CD4-positive, alpha-beta T cell treated with Interleukin-15 for 1 hour (primary cell): ENCODE data around the gene NME3.
"Not testable (repeated sequence)": the region's sequence is repeated elsewhere in the genome, so short reads cannot be mapped to it uniquely, and the experiment has no call there.

ENCODE experiments used
- DNase-seq: peaks from one replicate; pipeline ENCODE4 v3.0.0-alpha.2; 2020

Gene NME3

GRCh38 chr16:1771188-1771863 is at the start of gene NME3:
Gene NME3, minus strand, starts transcription at chr16:1771543. Its CDS starts 9 bp downstream, at chr16:1771534.
- peak; percentile 64 for DNase-seq

DNA sequence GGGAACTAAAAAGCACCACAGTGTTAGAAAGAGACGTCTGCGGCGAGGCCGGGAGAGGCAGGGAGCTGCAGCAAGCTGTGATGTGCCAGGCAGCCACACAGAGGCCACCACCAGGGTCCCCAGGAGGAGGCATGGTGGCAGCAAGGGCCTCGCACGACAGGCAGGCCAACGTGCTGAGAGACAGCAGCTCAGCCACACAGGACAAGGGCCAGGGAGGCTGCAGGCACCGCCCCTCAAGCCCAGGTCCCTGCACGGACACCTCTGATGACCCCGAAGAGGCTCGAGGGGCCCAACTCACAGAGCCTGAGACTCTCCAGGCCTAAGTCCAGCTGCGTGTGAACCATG is 49.6 kb upstream of the NME3 start:
- DNase-seq: no peak

- DNase-seq: no peak
These were observed 49.0 kb upstream of the NME3 start for GRCh38 chr16:1820096-1820945.

DNA sequence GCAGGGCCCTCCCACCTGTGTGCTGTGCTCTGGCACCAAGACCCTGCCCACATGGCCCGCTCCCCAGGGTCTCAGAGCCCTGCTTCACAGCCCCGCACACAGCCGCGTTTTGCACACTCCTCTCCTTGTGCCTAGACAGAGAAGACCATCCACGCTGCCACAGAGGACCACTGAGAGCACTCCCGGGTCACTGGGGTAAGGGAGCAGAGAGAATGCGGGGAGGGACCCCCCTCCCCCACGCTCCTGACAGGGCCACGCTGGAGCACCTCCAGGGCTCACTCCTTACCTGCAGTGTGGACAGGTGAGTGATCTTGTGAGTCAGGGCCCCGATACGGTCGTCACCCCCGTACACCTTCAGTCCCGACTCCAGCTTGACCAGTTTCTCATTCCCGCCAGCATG is 48.3 kb upstream of the NME3 start:
- no peak for DNase-seq

DNA sequence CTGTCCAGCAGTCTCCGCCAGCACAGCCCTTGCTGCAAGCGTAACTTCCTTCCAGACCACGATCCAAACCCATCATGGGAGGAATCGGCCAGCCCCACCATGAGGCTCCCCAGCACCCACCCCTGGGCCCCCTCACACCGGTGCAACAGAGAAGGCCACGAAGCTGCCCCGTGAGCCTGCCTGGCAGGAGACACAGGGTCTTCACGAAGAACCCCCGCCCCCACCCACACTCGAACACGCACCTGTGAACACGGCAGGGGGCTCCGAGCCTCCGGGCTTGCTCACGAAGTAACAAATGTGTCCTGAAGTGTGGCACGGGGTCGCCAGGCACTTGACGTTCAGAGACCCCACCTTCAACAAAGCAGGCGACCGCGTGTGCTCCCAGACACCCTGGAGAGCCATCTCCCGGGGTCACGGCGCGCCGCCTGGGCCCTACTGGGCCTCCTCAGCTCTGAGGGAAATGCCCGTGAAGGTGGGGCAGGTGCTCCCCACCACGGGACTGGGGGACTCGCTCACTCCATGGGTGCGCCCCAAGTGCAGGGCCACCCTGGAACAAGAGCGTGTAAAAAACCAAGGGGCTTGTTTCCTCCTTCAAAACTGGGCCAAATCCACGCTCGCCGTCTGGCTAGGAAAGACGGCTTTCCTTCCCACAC is 47.7 kb upstream of the NME3 start:
- DNase-seq: no peak

- DNase-seq: no peak
These were observed 47.0 kb upstream of the NME3 start for GRCh38 chr16:1818204-1818872.

DNA sequence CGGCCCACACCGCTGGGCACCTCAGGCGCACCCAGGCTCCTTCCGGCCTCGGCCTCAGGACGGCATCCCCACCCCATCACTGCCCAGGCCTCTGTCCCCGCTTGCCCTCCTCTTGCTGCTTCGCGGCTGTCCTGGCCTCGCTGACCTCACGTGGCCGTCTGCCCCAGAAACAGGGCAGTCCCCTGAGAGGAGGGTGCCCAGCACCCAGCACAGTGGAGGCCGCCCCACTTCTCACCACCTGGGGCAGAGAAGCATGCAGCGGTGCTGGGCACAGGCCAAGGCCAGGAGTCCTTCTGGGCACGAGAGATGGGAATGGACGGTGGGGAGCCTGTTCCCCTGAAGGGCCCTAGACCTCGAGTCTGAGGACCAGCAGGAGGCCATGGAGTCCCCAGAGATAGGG is 46.4 kb upstream of the NME3 start:
- DNase-seq: no peak

DNA sequence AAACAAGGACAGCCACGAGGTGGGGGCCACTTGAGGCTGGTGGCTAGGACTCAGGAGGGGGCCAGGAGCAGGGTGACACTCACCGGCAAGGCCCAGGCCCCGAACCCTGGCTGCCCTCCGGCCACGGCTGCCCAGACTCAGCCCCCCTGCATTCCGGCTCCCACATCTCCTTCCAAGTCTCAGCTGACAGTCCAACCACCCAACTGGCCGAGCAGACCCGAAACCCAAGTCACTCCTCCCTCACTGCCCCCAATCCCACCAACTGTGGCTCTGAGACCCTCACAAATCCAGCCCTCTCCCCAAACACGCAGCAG is 45.9 kb upstream of the NME3 start:
- DNase-seq: no peak

- no peak for DNase-seq
These were observed 45.3 kb upstream of the NME3 start for GRCh38 chr16:1816396-1817275.

GRCh38 chr16:1815461-1815860 is 44.1 kb upstream of the NME3 start:
- DNase-seq: no peak

DNA sequence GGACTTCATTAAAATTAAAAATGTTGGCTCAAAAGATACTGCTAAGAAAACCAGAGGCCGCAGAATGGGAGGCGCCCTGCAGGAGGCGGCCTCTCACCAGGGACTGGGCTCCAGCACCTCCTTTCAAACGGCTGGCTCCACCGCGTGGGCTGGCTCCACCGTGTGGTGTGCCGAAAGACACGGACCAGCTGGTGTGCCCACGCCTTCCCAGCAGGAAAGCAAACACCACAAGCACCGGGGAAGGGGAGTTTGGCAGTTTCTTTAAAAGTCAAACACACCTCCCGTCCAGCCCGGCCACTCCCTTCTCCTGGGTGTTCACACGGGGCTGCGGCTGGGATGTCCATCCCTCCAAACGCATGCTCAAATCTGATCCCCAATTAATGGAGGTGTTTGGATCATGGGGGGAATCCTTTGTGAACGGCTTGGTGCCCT is 41.4 kb upstream of the NME3 start:
- peak; percentile 52 for DNase-seq

DNA sequence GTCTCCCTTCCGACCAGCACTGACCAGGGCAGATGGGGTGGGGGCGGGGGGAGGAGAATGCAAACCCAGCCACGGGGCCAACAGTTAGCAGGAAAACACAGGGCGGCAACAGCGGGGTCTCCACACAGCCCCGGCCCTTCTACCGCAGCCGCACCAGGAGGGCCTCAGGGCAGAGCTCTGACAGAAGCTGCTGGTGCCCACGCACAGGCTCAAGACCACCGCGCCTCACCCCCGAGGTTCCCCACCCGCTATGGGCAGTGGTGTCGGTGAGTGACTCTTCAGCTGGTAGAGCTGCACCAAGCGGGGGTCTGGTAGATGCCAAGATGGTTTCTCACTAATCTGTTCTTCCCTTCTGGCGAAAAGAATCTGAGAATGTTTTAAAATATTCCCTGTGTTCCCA is 39.2 kb upstream of the NME3 start:
- no peak for DNase-seq

DNA sequence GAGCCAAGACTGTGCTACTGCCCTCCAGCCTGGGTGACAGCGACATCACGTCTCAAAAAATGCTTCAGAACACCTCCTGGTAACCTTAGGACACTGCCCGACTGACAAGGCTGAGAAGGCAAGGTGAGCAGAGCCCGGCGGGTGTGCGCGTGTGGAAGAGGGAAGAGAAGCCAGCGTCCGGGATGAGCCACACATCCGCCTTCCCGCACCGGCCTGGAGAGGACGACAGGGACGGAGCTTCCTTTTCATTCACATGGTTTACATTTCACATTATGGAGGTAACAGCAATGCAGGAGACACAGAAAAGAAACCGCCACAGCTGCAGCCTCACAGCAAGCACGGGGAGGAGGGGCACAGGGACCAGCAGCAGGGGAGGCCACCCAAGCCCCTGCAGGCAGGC is 38.8 kb upstream of the NME3 start:
- DNase-seq: no peak

DNA sequence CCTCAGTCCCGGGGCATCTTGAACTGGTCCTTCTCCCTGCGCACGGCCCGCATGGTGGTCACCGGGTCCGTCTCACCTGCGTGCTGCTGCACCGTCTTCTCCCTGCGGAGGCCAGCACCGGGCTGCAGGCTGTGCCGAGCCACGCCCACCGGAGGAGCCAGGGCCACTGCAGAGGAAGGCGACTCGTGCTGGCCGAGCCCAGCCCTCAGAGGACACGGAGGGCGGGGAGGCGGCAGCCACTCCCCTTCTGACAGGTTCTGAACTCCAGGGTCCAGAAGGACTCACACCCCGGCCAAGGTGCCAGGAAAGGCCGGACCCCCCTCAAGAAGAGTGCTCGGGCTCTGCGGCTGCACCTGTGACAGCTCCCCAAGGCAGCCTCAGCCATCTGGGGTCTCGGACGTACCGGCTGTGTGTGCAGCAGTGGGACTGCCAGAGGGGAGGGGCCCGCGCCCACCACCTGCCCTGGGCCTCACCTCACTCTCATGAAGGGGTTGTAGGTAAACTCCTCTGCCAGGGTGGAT is 38.0 kb upstream of the NME3 start:
- DNase-seq: no peak

GRCh38 chr16:1808691-1809090 is 37.3 kb upstream of the NME3 start:
- no peak for DNase-seq

- DNase-seq: no peak
These were observed 36.3 kb upstream of the NME3 start for GRCh38 chr16:1807626-1808025.

GRCh38 chr16:1800701-1801100 is 29.4 kb upstream of the NME3 start:
- DNase-seq: no peak

DNA sequence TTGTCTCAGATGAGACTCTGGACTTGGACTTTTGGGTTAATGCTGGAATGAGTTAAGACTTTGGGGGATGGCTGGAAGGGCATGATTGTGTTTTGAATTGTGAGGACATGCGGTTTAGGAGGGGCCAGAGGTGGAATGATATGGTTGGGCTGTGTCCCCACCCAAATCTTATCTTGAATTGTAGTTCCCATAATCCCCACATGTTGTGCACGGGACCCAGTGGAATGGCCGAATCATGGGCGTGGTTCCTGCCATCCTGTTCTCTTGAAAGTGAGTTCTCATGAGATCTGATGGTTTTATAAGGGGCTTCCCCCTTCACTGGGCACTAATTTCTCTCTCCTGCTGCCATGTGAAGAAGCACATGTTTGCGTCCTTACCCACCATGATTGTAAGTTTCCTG is 27.9 kb upstream of the NME3 start:
- DNase-seq: not testable (repeated sequence)

- no peak for DNase-seq
These were observed 23.7 kb upstream of the NME3 start for GRCh38 chr16:1794908-1795666.

- DNase-seq: no peak
These were observed 23.0 kb upstream of the NME3 start for GRCh38 chr16:1794221-1794871.
